NCI-H187 (cell line): ENCODE measurements around the gene SAG.
"Not testable (repeated sequence)": the region's sequence is repeated elsewhere in the genome, so short reads cannot be mapped to it uniquely, and the experiment has no call there.

Experiments used
- DNase-seq, 2 experiments: peaks; one replicate each; lab custom pipeline; 2025; lab: John Stamatoyannopoulos, UW

Gene SAG

GRCh38 chr2:233331536-233331935, 23.9 kb downstream of the SAG start:
- no peak for DNase-seq

DNA sequence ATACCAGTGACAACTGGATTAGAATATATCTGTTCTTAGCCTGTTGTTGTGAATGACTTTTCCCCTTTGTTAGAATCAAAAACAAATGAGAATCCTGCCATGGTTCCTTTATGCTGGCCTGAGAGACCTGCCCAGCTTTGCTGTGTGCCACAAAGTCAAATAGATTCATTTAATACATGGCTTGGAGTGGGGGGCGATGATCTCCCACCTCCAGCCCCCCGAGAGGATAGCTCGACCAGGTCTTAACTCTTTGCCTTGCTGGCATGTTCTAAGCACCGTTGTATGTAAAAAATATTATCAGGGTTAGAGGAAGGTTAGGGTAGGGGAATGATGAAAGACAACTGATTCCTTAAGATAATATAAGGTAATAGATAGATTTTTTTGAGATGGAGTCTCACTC, 24.5 kb downstream of the SAG start:
- no peak for DNase-seq

- no peak for DNase-seq
Observed at GRCh38 chr2:233334915-233335314, 27.3 kb downstream of the SAG start.

- not testable (repeated sequence) for DNase-seq
Observed at GRCh38 chr2:233336091-233336490, 28.5 kb downstream of the SAG start.

GRCh38 chr2:233336541-233336940, 28.9 kb downstream of the SAG start:
- no peak for DNase-seq

DNA sequence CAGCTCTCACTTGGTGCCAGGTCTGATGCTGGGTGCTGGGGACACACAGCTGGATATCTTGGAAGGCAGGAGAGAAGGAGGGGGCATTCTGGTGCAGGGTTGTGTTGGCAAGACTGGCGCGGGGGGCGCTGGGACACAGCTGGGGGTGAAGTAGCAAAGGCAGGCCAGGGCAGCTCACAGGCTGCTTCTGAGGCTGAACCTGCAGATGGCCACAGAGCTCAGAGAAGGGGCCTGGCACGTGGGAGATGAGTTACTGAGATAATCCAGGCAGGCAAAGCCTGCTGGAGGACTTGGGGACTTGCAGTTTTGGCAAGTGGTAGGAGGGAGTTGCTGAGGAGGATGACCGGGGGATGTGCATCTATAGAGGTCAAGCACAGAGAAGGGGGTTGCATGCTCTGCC, 30.4 kb downstream of the SAG start:
- no peak for DNase-seq

GRCh38 chr2:233338812-233339368, 31.3 kb downstream of the SAG start:
- no peak for DNase-seq

GRCh38 chr2:233339427-233339826, 31.8 kb downstream of the SAG start:
- no peak for DNase-seq

GRCh38 chr2:233341296-233341695, 33.7 kb downstream of the SAG start:
- no peak for DNase-seq

GRCh38 chr2:233342301-233342700, 34.7 kb downstream of the SAG start:
- no peak for DNase-seq

- no peak for DNase-seq
Observed at GRCh38 chr2:233343171-233343705, 35.6 kb downstream of the SAG start.

GRCh38 chr2:233346376-233346775, 38.8 kb downstream of the SAG start:
- no peak for DNase-seq

- DNase-seq, result no peak
Observed at GRCh38 chr2:233346930-233347329, 39.3 kb downstream of the SAG start.

GRCh38 chr2:233349005-233349998, 41.7 kb downstream of the SAG start:
- no peak for DNase-seq

DNA sequence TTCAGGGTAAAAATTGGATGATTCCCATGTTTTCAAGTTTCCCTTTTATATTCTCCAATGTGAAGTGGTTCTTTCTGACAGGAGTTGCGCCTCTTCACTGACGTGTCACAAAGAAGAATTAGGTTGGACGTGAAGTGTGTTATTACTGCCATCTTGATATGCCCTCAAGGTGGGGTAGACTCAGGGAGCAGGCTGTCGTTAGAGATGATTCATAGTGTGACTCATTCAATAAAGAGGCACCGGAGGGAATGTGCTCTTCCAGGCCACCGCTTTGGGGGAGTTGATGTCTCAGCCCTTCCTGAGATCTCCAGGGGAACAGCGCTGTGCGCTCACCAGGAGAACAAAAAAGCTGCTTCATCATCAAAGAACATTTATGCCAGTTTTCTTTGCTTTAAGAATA, 43.1 kb downstream of the SAG start:
- DNase-seq, result no peak

DNA sequence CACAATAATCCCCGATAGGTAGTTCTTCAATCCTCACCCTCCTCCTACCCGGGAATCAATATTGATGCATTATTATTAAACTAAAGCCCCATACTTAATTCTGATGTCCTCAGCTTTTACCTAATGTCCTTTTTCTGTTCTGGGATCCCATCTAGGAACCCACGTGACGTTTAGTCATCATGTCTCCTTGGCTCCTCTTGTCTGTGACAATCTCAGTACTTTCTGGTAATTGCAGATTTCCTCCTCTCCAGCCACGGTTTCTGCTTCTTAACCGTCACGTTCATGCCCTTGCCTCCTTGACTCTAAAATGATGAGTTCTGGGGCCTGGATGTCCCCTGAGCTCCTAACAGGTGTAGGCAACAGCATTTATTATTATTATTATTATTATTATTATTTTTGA, 43.8 kb downstream of the SAG start:
- DNase-seq, result no peak

DNA sequence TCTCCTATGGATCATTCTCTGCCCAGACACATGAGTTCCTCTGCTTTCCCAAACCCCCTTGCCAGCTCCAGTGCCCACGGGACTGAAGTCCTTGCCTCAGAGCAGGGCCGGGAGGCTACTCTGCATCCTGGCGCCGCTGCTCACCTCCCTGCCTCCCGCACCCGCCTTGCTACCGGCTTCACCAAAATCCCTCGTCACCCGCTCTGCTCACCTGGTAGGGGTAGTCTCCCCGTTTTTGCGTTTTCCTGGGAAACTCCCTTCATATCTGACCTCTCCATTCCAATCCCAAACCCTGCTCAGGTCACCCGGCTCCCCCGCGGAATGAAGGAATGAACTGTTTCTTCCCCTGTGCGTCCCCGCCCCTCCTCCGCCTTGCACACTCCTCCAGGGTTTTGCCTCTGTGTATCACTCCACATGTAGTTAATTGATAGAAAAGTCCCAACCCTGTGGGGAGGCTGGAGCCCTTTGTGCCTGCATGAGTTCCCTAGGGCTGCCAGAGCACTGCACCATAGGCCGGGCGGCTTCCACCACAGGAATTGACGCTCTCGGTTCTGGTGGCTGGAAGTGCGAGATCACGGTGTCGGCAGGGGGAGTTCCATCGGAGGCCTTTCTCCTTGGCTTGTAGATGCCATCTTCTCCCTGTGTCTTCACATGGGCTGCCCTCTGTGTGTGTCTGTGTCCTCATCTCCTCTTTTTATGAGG, 44.7 kb downstream of the SAG start:
- DNase-seq, result no peak

DNA sequence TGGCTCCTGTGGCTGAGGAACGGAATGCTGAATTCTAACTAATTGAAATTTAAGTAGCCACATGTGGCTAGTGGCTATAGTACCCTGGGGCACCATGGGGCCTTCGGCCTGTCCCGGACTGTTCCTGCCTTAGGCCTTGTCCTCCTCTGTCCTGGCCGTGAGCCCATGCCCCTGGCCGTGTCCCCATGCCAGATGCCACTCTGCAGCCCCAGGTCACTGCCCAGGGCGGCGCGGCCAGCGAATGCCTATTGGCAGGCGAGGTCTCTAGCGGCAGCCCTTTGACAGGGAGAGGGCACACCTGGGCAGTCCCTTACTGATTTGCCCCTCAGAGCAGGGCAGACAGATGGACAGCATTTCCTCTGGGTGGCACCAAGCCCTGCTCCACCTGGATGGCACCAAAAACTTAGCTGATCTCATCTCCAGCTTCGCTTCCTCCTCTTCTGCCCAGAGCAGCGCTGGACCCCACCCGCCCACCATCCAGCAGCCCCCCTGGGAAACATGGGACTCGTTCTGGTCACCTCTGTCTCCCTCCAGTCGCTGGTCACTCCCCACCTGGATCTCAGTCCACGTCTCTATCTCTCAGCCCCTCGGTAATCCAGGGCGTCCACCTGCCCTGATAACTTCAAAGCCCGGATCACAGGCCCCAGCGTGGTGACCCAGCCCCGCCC, 45.6 kb downstream of the SAG start:
- DNase-seq, result no peak

- no peak for DNase-seq
Observed at GRCh38 chr2:233353769-233354499, 46.3 kb downstream of the SAG start, which contains the start of gene DGKD. DGKD (plus strand) TSS chr2:233354494; CDS start chr2:233354519, 25 bp downstream.

- DNase-seq, result no peak
Observed at GRCh38 chr2:233354500-233354924, 46.9 kb downstream of the SAG start.

- no peak for DNase-seq
Observed at GRCh38 chr2:233354971-233355574, 47.5 kb downstream of the SAG start.
